ENCODE results near the gene TGM1. TPM values are rescaled to one million over a fixed set of nuclear protein-coding genes. Genes with fewer than 3 reads are reported as not detected.

The TGM1 gene
- total RNA-seq, 4 donors from 2014 or later = 1.3 to 43.3 (median 6.3) TPM

- WGBS, 2 donors (ENCODE audit: low coverage in 1 of 2) = 92 to 96% methylated on average over 7 to 9 of the region's 11 CpGs
- peaks cover 4 to 40% (median 8%) of the 10 kb centered on the region in 3 donors for H3K4me1 ChIP-seq
- no peak for ATAC-seq
- H3K27ac ChIP-seq = no peak overlapping the region
- no peaks in the 10 kb centered on the region for H3K9me3 ChIP-seq
- H3K4me3 ChIP-seq = no peak overlapping the region
- TF ChIP-seq EP300 (IDR thresholded peaks at IDR 0.05) = no peak
- TF ChIP-seq, protein P1, sequence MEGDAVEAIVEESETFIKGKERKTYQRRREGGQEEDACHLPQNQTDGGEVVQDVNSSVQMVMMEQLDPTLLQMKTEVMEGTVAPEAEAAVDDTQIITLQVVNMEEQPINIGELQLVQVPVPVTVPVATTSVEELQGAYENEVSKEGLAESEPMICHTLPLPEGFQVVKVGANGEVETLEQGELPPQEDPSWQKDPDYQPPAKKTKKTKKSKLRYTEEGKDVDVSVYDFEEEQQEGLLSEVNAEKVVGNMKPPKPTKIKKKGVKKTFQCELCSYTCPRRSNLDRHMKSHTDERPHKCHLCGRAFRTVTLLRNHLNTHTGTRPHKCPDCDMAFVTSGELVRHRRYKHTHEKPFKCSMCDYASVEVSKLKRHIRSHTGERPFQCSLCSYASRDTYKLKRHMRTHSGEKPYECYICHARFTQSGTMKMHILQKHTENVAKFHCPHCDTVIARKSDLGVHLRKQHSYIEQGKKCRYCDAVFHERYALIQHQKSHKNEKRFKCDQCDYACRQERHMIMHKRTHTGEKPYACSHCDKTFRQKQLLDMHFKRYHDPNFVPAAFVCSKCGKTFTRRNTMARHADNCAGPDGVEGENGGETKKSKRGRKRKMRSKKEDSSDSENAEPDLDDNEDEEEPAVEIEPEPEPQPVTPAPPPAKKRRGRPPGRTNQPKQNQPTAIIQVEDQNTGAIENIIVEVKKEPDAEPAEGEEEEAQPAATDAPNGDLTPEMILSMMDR (IDR thresholded peaks at IDR 0.05) = no peak
- no peak for TF ChIP-seq POLR2AphosphoS5 (IDR thresholded peaks at IDR 0.05)
- no peak for TF ChIP-seq POLR2A (IDR thresholded peaks at IDR 0.05)
- peaks cover 0 to 68% of the 10 kb centered on the region in 2 donors for H3K36me3 ChIP-seq
- no peaks in the 10 kb centered on the region for H3K27me3 ChIP-seq
Observed at GRCh38 chr14:24304019-24304387, 41.0 kb upstream of the TGM1 start.

- ATAC-seq = no peak
- Histone ChIP-seq H3K36me3 (peaks cover 0 to 52% of the 10 kb centered on the region in 2 donors), H3K27ac (peak overlapping the region; percentile 39 to 83 (median 79)), H3K4me3 (peak overlapping the region; percentile 69 to 81), H3K9me3 (no peaks in the 10 kb centered on the region), H3K4me1 (peaks cover 4 to 51% (median 10%) of the 10 kb centered on the region in 3 donors), H3K27me3 (no peaks in the 10 kb centered on the region)
- no peak for TF ChIP-seq EP300 (IDR thresholded peaks at IDR 0.05)
- TF ChIP-seq, protein P1 (IDR thresholded peaks at IDR 0.05) = no peak
- TF ChIP-seq POLR2AphosphoS5 (IDR thresholded peaks at IDR 0.05) = no peak
- no peak for TF ChIP-seq POLR2A (IDR thresholded peaks at IDR 0.05)
- WGBS, 2 donors (ENCODE audit: low coverage in 1 of 2) = 27 to 57% methylated on average over 5 to 11 of the region's 16 CpGs
Observed at GRCh38 chr14:24300326-24300980, 37.5 kb upstream of the TGM1 start.

GRCh38 chr14:24299255-24300191 lies 36.5 kb upstream of the TGM1 start, which contains the start of the genes DHRS1 and NOP9:
DHRS1 (minus strand) TSS chr14:24299780; CDS start chr14:24299106, 674 bp downstream.
NOP9 (plus strand) TSS chr14:24299850; CDS start chr14:24299955, 105 bp downstream.
- TF ChIP-seq EP300 (IDR thresholded peaks at IDR 0.05) (no peak), POLR2AphosphoS5 (IDR thresholded peaks at IDR 0.05) (peak; percentile 95), POLR2A (IDR thresholded peaks at IDR 0.05) (peak in 1 of 2 donors; percentile 70)
- TF ChIP-seq, protein P1 (IDR thresholded peaks at IDR 0.05) = peak in 1 of 4 experiments; percentile 21
- ATAC-seq = peak; percentile 91
- Histone ChIP-seq H3K9me3 (no peaks in the 10 kb centered on the region), H3K4me3 (peak within 1 kb of the TSS; percentile 69 to 81), H3K27me3 (no peaks in the 10 kb centered on the region), H3K36me3 (peaks cover 0 to 51% of the 10 kb centered on the region in 2 donors), H3K4me1 (peaks cover 4 to 51% (median 10%) of the 10 kb centered on the region in 3 donors), H3K27ac (peak within 1 kb of the TSS; percentile 39 to 83 (median 79))
- 0 to 4% methylated on average over 1 to 7 of the region's 75 CpGs for WGBS, 2 donors (ENCODE audit: low coverage in 1 of 2)

DNA sequence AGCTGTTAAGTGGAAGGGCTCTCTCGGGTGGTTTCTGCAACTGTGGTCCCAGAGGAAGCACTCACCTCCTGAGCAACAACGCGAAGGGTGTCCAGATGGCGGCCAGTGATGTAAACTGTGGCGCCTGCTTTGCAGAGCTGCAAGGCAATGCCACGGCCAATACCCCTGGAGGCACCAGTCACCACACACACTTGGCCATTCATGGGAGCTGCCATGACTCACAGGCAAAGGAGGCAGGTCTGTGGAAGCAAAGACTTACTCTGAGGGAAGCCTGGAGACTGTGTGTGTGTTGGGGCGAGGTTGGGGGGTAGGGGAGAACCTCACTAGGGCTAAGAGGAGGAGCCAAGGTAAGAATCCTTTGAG lies 35.9 kb upstream of the TGM1 start:
- H3K36me3 ChIP-seq = peaks cover 0 to 49% of the 10 kb centered on the region in 2 donors
- no peaks in the 10 kb centered on the region for H3K9me3 ChIP-seq
- TF ChIP-seq POLR2AphosphoS5 (IDR thresholded peaks at IDR 0.05) = no peak
- peak overlapping the region; percentile 69 to 81 for H3K4me3 ChIP-seq
- peak; percentile 14 for ATAC-seq
- H3K27ac ChIP-seq = peak overlapping the region in 3 of 4 donors; percentile 76 to 83 (median 82)
- H3K27me3 ChIP-seq = no peaks in the 10 kb centered on the region
- peaks cover 4 to 51% (median 10%) of the 10 kb centered on the region in 3 donors for H3K4me1 ChIP-seq
- 23% methylated on average over 2 of the region's 7 CpGs; no CpG with 5 or more reads in 1 of the 2 donors for WGBS, 2 donors (ENCODE audit: low coverage in 1 of 2)

Data from gastroesophageal sphincter (tissue), 4 donors.